HG03354 (cell line): ENCODE results near the gene FHAD1.
A peak's percentile ranks its signal among the peaks of the same experiment; 100 is the strongest.

Experiments used
- ATAC-seq: cut with Tn5 transposase; IDR thresholded peaks from one replicate; pipeline ENCODE4 v1.9.1; 2021; ENCODE audit warnings: mild to moderate bottlenecking; ENCODE audit not compliant: unreplicated experiment, poor library complexity, severe bottlenecking

Gene FHAD1

DNA sequence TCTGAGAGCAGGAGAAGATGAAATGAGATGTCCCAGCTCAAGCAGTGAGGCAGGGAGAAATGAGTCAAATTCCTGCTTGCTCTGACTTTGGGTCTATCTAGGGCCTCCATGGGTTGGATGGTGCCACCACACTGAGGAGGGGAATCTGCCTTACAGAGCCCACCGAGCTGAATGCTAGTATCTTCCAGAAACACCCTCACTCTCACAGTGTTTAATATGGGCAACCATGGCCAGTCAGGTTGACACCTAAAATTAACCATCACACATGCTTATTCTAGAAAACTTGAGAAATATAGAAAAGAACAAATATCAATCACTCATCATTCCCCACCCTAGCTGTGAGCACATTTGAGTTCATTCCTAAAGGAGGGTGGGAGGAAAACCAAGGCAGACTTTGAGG is 29.4 kb upstream of the FHAD1 start:
- no peak for ATAC-seq

DNA sequence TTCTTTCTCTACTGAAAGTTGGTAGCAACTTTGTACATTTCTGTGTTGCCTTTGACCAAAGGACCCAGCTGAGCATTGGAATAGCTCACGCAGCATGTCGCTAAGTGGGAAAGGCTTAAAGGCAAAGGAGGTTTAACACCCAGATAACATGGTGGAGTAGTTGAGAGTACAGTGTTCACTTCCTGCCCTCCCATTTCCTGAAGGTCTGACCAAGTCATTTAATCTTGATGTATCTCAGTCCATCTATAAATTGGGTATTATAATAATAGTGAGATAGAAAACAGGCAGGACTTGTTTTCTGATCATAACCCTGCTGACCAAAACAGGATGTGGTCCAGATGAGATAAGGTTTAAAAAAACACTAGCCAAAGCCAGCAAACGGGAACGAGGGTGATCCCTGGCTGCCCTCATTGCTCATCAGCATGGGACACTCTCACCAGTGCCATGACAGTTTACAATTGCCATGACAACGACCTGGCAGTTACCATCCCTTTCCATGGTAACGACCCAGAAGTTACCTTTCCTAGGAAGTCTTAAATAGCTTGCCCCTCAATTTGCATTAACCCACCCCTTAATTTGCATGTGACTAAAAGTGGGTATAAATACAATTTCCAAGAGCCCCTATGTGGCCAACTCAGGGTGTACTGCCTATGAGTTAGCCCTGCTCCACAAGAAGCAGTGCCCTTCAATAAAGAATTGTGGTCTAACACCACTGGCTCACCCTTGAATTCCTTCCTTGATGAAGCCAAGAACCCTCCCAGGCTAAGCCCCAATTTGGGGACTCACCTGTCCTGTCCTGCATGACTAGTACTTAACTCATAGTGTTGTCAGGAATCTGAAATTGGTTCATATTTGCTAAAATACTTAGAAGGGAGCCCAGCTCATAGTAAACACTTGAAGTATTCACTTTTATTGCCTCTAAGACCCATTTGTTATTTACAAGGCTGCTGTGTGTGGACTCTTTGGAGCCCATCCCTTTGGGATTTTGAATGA is 28.4 kb upstream of the FHAD1 start:
- ATAC-seq, result no peak

DNA sequence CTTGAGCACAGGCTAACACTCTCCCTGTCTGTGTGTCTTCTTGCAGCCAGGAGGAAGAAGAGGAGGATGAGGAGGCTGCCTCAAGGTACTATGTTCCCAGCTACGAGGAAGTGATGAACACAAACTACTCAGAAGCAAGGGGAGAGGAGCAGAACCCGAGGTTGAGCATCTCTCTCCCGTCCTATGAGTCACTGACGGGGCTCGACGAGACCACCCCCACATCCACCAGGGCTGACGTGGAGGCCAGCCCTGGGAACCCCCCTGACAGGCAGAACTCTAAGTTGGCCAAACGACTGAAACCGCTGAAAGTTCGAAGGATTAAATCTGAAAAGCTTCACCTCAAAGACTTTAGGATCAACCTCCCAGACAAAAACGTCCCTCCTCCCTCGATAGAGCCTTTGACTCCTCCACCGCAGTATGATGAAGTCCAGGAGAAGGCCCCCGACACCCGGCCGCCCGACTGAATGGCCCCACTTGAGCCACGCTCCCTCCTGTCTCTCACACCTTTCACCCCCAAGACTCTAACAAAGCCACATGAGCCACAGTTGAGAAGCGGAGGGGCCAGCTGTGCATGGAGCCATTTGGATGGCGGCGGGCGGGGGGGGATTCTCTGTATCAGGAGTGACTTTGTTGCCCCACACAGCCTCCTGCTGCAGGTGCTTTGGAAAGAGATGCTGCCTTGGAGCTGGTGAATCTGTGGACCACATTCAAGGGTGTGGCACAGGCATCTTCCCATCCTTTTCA is 27.6 kb upstream of the FHAD1 start:
- ATAC-seq, result no peak

DNA sequence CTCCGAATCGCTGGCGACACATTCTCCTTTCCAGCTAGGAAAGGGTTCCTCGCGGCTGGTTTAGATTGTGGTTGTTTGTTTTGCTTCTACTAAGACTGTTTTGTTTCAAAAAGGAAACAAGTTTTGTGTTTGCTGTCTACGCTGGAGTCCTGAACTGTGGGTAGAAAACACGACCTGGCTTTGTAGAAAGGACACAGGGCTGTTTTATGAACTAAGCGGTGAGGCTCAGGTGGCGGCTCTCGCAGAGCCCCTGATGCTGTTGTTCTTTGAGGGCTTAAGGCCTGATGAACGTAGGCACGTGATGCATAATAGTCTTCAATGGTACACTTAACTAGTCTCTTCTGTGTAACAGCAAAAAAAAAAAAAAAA is 27.0 kb upstream of the FHAD1 start:
- ATAC-seq, result no peak

DNA sequence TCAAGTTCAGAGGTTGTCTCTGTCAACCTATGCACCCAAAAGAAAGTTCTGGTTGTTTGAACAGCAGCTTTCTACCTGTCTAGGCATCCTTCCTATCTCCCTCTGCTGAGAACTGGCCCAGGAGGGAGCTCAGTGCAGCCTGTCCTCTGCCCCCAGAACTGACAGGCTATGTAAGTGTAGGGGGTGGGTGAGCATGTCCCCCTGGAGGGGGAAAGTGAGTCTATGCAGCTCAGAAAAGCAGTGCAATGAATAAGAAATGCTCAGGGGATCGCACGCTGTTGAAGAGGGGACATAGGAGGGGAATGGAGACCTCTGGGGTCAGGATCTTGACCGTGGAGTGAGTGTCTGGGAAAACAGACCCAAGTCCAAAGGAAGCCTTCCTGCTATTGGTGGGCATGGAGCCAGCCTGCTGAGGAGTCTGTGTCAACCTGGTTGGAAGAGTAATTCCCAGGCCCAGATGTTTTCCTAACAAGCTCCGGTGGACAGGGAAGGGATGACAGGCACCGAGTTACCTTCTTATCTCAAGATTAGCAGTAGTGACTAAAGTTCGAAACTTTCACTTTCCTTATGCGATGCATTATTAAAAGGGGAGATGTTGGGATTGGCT is 26.1 kb upstream of the FHAD1 start:
- no peak for ATAC-seq

DNA sequence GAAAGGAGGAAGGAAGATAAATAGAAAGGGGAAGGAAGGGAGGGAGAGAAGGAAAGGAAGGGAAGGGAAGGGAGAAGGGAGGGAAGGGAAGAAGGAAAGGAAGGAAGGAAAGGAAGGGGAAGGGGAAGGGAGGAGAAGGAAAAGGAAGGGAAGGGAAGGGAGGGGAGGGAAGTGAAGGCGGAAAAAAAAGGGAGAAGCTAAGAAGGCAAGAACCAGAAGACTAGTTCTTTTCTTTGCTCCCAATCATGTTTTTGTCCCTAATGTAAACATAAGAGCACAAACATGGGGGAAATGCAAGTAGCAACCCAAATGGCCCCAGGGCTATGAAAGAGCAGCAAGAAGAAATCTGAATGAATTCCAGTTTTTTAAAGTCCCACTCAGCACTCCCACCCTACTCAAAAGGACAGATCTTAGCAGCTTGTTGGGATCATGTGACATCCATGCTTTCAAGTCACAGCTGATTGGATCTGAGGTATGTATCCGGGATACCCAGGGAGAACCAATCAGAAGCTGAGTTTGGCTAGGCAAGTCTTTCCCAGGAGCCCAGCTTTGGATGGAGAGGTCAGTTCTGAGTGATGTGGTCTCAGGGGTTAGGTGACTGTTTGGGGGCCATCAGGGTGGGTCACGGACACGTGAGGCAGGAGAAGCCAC is 24.2 kb upstream of the FHAD1 start:
- no peak for ATAC-seq

DNA sequence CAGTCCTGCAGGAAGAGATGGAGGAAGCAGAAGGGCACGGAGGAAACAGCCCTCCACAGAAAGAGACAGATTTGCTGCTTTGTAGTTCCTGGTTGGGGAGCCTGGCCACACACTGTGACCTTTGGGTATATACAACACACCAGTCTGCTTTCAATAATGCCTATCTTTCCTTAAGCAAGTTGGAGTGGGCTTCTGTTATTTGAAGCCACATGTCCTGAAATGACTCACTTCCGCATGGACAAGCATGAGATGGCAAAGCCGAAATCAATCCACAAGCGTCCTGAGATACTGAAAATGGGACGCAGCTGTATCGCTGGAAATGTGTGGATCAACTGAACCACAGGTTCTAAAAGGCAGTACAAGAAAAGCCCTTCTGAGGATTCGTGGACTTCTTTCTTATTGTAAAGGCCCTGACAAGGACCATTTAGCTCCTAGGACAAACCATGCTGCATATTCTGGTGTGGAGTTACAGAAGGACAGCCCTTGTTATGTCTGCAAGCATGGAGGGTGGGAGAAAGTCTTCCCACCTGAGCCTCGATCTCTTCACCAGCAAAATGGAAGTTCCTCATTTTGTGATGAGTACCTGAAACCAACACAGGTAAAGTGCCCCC is 22.7 kb upstream of the FHAD1 start:
- ATAC-seq, result no peak

DNA sequence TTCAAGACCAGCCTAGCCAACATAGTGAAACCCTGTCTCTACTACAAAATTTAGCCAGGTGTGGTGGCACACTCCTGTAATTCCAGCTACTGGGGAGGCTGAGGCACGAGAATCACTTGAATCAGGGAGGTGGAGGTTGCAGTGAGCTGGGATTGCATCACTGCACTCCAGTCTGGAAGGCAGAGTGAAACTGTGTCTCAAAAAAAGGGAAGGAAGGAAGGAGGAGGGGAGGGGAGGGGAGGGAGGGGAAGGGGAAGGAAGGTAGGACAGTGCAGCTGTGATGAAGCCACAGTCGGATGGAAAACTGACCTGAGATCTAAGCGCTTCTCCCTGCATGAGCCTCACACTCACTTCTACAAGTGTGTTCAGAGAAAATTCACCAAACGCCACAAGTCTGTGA is 22.0 kb upstream of the FHAD1 start:
- no peak for ATAC-seq

DNA sequence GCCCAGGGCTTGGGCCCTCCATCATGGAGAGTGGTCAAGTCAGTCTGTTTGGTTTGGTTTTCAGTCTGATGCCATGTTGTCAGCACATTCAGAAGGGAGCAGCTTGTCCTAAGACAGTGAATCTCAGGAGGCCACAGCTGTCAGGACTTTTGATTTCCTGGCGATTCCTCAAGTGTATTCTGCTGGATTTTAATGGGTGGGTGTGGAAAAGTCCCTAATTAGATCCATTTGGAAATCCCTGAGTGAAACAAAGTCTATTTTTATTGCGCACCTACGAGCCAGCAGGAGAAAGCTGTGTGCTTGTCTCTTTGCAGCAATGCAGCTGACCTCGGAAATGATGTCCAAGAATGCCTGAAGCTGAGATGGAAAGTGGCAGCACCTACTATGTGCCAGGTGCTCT is 21.6 kb upstream of the FHAD1 start:
- ATAC-seq, result no peak

DNA sequence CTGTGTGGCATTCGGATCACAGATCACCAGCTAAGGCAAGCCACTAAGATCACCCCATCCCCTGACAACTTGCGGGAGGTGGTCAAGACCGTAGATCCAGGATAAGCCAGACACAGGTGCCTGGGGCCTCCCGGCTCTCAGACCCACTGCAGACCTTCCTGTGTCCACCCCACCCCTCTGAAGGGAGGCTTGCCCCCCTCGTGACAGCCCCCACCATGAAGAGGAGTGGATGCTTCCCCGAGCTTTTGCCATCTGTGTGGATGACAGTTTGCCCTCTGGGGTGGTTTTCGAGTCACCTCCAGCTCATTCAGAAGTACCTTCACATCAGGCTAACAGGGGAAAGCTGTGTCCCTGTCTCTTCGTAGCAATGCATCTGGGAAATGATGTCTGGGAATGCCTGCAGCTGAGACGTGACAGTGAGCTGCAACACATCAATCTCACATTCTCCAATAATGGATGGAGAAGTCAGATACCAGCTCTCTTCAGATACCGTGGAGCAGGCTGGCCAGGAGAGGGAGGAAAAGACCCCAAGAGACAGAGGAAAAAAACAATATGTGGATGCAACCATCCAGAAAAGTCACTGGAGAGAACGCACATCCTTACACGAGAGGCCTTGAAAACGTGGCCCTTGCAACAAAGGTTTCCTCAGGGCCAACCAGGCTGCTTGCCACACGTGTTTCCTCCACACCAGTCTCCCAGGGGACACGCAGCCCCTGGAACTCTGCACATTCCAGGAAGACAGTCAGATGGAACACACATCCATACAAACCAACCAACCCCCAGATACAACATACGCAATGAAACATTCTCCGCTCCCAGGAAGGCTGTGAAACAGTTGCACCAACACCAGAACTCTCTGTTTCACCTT is 20.4 kb upstream of the FHAD1 start:
- no peak for ATAC-seq

DNA sequence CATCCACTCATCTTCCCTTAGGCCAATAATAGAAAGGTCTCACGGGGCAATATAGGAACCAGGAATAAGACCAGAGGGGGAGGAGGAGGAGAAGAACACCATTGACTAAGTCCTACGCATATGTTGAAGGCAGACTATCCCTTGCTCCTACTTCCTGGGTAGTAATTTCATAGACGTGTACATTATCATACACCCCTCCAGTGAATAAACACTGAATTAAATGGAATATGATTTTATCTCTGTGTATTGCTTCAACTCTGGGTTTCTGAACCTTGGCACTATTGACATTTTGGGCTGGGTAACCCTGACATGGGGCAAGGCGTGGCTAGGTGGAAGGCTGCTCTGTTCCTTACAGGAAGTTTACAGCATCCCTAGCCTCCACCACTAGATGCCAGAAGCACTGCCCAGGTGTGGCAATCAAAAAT is 17.3 kb upstream of the FHAD1 start:
- no peak for ATAC-seq

DNA sequence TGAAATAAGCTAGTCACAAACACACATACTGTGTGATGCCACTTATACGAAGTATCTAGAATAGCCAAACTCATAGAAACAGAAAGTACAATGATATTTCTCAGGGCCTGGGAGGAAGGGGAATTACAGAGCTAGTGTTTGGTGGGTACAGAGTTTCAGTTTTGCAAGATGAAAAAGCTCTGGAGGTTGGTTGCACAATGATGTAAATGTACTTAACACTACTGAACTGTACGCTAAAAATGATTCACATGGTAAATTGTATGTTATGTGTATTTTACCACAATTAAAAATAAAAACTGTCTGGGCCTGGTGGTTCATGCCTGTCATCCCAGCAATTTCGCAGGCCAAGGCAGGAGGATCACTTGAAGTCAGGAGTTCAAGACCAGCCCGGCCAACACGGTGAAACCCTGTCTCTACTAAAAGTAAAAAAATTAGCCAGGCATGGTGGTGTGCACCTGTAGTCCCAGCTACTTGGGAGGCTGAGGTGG is 15.3 kb upstream of the FHAD1 start:
- peak; percentile 92 for ATAC-seq

DNA sequence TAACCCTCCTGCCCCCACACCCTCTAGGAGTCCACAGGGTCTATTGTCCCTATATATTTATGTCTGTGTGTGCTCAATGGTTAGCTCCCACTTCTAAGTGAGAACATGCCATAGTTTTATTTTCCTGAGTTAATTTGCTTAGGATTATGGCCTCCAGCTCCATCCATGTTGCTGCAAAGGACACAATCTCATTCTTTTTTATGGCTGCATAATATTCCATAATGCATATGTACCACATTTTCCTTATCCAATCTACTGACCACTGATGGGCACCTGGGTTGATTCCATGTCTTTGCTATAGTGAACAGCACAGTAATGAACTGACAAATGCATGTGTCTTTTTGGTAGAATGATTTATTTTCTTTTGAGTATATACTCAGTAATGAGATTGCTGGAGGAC is 13.3 kb upstream of the FHAD1 start:
- ATAC-seq, result no peak

DNA sequence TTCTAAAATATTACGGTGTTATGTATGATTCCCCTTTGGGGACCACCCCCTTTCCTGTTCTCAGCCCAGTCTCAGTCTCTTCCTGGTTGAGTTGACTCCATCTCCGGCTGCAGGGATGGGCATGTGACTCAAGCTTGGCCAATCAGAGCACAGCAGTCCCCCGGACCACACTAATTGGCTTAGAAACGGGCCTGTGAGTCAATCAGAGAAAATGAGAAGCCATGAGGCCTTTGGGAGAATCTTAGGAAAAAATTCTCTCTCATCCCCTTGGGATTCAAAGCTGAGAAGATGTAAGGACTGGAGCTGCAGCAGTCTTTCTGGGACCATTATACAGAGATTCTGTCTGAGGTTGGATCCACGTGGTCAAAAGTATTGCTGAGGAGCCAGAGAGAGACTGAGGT is 10.7 kb upstream of the FHAD1 start:
- no peak for ATAC-seq

DNA sequence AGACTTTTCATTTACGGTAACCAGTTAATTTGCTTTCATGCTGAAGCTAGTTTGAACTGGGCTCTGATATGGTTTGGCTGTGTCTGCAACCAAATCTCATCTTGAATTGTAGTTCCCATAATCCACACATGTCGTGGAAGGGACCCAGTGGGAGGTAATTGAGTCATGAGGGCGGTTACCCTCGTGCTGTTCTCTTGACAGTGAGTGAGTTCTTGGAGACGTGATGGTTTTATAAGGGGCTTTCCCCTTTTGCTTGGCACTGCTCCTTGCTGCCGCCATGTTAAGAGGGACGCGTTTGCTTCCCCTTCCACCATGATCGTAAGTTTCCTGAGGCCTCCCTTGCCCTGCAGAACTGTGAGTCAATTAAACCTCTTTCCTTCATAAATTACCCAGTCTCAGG is 10.3 kb upstream of the FHAD1 start:
- ATAC-seq, result no peak

DNA sequence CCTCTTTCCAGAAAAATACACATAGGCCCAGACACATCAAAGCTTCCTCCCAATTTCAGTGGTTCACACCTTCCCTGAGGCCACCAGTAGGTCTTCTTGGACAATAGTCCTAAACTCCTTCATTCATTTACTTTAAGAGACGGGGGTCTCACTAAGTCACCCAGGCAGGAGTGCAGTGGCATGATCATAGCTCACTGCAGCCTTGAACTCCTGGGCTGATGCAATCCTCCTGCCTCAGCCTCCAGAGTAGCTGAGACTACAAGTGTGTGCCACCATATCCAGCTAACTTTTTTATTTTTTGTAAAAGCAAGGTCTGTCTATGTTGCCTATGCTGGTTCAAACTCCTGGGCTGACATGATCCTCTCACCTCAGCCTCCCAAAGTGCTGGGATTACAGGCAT is 8.2 kb upstream of the FHAD1 start:
- no peak for ATAC-seq

DNA sequence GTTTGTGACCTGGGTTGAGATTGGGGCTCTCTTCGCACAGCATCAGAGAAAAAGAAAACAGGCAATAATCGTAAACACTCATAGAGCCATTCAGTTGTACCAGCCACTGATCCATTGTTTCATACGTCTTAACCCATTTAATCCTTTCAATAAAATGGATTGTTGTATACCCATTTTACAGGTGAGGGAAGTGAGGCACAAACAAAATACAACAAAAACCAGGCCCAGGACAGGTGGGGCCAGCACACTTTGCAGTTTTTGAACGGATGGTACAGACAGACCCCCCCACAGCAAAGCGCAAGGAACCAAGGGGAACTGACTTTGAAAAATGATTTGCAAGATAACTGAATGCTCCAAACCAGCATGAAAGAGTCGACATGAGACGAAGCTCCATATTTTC is 4.3 kb upstream of the FHAD1 start:
- no peak for ATAC-seq

DNA sequence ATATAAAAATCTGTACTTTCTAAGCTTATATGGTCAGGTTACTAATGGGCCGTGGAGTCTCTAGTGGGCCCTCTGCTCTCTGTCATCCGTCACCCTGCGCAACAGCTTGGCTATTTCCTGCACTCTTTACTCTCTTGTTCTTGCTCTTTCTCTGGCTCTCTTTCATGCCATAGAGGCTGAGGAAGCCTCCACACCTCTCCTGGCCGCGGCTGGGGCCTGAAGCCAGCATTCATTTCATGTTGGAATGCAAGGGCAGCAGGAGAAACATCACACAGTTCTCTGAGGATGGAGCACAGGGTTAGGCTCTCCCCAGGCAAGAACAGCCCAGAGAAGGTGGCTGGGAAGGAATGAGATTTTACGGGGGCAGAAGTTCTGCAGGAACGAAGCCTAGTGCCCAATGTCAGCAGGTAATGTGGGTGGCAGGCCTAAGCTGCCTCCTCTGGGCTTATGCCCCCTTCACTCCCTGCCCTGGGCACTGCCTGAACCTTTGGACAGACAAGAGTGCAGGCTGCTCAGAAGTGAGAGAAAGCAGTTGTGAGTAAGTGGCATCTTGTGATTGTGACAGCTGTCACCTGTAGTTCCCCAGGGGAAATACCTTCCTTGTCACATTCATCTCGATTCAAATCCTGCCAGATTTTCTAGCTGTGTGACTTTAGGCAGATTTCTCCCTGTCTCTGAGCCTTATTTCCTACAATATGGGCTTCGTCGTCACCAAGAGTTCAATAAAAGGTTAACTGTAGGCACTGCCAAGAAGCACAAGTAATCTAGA is 3.6 kb upstream of the FHAD1 start:
- no peak for ATAC-seq
